ENCODE results near the gene ASB13.
"Not testable (repeated sequence)": the region's sequence is repeated elsewhere in the genome, so short reads cannot be mapped to it uniquely, and the experiment has no call there.

The ASB13 gene

DNA sequence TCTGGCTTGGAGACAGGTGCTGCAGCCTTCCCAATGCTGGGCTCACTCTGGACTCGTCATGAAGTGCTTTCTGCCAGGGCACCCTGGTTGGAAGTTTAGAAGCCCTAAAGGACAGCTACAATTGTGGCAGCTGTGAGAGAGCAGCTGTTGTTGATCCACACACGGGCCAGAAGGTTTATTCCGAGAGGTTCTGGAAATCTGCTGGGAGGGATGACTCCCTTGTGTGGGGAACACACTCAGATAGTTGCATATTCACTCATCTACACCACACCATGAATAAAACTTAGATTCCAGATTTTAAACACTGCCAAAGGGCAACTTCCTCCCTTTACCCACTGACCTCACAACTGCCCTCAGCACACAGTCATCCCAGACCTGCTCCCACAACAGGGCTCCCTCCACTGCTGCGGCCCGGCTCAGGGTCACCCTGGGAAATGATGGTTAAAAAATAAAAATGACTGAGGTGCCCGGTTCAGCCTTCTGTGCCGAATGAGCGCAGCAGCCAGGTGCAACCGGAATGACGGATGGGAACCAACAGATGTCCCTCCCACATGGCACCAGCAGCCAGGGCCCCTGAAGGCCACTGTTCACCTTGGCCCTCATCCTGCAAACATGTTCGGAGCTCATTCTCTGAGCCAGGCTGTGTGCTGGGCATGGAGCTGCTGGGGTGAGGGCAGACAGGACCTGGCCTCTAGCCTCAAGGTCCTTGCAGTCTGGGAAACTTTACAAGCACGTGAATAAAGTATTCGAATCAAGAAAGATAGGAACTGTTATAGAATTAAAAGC, 40.2 kb downstream of the ASB13 start:
- no peak for DNase-seq (ENCODE audit: low read depth in 3 of 3)

DNA sequence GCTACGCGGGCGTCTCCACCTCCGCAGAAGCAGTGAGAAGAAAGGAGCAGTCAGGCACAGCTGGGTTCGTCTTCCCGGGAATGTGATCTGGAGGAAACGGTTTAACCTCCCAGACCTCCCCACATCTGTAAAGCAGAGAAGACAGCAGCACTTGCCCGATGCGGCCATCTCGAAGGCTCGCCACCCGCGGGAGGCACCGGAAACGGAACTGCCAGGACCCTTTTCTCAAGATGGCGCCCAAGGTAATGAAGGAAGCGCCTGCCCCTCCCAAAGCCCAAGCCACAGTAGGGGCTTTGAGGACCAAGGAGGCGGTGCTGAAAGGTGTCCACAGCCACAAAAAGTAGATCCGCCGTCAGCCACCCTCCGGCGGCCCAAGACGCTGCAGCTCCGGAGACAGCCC, 41.7 kb downstream of the ASB13 start:
- DNase-seq (ENCODE audit: low read depth in 3 of 3) = no peak

DNA sequence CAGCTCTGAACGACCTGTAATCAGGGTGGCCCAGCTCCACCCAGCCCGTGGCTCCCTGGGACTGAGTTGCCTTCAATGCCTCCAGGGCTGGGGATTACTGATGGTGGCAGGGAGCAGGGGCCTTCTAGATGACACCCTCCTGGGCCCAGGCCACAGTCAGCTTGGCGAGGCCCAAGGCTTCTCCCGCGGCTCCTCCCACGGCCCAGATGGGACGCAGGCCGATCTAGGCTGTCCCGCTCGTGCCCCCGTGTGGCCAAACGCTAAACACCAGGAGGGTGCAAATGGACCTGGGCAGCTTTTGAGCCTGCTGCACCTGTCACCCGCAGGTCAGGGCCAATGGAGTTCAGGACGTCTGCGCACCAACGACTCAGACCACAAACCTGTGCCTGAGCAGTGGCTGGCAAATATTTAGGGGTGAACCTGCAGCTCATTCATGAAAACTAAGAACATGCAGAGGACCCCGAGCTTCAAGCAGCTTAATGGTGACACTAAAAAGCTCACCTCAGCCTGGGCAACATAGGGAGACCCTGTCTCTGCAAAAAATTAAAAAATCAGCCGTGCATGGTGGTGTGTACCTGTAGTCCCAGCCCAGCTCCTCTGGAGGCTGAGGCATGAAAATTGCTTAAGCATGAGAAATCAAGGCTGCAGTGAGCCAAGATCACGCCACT, 43.2 kb downstream of the ASB13 start:
- peak; percentile 58 to 77 (median 65) for DNase-seq (ENCODE audit: low read depth in 3 of 3)

DNA sequence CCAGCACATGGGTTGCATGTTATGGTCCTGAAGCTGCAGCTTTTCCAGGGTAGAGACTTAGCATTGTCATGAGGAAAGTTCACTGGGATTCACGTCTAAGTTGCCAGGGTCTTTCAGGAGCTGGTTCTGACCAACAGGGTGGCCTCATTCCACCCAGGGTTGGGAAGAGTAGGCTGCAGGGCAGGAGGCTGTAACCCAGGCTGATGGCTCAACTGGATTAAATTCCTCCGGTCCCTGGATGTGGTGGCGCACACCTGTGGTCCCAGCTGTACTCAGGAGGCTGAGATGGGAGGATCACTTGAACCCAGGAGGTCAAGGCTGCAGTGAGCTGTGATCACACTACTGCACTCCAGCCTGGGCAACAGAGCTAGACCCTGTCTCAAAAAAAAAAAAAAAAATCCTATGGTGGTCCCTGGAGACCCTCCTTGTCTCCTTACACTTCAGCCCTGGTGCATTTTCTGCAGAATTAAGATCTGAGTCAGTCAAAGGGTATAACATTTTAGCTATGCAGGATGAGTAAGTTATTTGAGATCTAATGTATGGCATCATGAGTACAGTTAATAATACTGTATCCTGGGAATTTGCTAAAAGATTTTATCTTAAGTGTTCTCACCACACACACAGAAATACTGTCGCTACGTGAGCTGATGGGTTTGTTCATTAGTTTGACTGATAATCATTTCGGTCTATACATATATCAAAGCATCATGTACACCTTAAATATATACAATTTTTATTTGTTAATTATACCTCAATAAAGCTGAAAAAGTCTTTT, 44.0 kb downstream of the ASB13 start:
- DNase-seq (ENCODE audit: low read depth in 3 of 3) = no peak

DNA sequence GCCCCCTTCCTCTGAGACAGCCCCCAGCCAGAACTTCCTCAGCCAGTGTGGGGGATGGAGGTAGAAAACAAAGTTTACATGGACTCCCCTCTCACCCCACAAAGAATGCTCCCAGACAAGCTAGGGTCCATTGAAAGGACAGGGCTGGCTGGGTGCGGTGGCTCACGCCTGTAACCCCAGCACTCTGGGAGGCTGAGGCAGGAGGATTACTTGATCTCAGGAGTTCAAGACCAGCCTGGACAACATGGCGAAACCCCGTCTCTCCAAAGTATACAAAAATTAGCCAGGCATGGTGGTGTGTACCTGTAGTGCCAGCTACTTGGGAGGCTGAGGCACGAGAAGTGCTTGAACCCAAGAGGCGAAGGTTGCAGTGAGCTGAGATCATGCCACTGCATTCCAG, 45.0 kb downstream of the ASB13 start:
- DNase-seq (ENCODE audit: low read depth in 3 of 3) = not testable (repeated sequence)

DNA sequence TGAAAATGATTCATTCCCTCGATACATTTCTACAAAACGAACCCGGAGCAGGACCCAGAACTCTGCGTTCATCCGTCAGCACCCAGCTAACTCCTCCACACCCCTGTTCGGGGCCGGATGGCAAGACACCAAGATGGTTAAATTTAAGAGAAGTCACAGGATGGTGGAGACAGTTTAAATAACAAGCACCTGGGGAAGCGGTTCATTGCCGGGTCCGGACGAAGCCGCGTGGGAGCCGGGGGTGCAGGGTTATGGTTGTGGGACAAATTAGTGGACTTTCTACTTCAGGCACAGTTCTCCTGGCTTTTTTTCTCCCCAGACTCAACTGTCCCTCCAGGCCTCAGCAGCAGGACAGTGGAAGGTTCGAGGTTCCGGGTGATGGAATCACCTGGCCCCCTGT, 45.4 kb downstream of the ASB13 start:
- no peak for DNase-seq (ENCODE audit: low read depth in 3 of 3)

DNA sequence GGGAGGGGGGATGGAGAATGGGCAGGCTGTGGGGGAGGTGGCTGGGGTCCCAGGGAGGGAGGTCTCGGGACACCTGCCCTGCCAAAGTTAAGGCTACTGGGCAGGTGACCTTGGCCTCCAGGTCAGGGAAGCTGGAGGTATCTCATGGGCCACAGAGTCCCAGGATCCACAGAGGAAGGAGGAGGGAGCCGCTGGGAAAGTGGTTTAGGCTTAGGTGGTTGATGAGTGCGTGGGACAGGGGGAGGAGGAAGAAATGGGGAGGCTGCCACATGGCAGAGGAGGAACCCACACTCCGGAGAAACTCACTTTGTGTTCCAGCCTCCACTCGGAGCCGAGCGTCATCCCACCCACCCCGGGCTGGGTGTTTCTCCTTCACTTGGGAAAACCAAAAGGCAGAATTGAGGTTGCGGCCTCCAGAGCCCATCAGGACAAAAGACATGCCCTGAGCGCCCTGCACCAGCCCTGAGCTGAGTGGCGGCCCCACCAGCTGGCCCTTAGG, 46.1 kb downstream of the ASB13 start:
- DNase-seq (ENCODE audit: low read depth in 3 of 3) = no peak

DNA sequence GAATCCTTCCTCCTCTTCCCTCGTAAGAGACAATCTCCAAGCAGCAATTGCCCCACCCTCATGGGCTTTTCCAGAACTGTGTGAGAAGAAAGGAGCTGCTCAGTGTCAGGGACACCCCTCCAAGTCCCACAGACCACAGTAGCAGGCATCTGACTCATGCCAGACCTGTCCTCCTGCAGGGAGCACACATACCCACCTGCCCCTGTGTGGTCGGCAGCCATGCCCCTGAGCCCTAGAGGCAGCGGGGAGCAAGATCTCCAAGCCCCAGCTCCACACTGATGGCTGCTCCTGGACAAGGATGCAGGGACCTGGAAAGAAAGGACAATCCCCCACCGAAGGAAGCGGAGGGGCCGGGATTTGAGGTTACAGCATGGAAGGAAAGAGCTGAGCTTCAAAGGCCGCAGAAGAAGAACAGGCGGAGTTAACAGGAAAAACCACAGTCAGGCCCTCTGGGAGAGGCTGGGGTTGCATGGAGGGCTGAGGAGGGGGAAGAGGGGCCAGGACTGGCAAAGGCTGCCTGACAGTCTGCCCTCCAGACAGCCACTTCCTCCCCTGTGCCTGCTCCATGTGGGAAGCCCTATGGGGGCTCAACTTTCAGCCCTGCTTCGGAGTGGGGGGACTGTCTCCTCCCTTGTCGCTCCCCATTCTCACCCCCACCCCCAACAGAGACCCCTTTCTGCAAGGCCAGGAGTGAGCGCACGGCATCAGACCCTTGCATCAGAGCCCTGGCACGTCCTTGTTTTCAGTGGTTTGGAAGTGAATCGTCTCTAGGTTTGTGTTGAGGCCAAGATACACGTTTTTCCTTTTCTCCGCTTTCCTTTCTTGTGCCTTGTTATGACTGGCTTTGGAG, 46.8 kb downstream of the ASB13 start:
- no peak for DNase-seq (ENCODE audit: low read depth in 3 of 3)

DNA sequence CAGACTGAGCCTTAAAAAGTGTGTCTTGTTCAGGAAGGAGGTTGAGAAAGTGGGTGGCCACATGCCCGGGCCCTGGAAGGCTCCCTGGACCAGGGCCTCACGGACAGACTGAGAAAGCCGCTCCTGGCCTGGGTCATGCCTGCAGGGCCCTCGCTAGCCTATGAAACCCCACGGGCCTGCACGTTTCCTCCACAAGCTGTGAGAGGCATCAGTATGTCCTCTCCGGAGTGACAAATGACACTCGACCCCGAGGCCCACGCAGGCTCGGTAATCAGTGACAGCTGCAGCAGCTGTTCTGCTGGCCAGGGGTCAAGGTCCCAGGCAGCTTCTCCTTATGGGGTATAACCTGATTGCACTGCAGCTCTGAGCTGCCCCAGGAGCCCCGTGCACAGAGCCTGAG, 47.6 kb downstream of the ASB13 start:
- no peak for DNase-seq (ENCODE audit: low read depth in 3 of 3)

DNA sequence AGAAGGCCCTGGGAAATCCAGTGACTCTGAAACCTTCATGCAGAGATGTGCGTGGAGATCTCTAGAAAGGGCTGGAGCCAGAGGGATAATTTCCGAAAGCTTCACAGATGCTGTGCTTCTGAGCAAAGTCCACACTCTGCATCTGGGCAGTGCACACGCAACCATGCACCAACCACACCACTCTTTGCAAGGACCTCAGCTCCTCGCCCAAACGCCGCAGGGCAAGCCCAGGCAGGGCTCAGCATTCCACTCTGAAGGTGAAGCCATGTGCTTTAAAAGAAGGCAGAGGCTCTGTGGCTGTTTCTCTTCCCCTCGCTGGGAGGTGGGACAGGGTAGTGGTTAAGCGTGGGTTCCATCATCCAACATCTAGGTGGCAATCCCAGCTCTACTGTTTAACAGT, 48.4 kb downstream of the ASB13 start:
- no peak for DNase-seq (ENCODE audit: low read depth in 3 of 3)

DNA sequence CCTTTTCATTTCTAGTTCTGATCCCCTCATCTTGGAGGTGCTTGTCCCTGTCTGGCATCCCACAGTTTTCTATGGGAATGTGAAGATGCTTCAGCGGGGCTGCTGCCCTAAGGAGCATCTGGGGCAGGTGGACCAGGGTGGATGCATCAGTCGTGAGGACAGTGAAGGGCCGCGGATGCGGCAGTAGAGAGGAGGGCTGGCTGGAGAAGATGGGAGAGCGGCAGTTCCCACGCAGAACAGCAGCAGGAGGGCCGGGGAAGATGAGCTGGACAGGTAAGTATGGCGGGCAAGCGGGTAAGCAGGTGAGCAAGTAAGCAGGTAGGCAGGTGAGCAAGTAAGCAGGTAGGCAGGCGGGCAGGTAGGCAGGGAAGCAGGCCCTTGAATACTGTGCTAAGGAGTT, 48.9 kb downstream of the ASB13 start:
- DNase-seq (ENCODE audit: low read depth in 3 of 3) = no peak

DNA sequence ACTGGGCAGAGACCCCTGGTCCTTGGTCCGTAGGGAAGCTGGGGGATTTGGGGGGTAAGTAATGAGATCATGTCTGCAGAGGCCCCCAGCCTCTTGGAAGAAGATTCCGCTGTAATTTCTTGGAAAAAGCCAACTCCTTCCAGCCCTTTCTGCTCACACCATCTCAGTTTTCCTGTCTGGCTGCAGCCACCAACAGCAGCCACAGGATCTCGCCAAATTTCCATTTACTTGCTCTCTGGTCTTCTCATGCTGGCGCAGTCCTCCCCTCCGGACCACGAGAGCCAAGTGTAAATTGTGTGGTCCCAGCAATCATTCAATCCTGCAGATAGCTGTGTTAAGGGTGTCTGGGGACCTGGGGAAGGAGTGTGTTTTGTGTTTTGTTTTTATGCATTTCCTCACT, 49.6 kb downstream of the ASB13 start:
- DNase-seq (ENCODE audit: low read depth in 3 of 3) = no peak

DNA sequence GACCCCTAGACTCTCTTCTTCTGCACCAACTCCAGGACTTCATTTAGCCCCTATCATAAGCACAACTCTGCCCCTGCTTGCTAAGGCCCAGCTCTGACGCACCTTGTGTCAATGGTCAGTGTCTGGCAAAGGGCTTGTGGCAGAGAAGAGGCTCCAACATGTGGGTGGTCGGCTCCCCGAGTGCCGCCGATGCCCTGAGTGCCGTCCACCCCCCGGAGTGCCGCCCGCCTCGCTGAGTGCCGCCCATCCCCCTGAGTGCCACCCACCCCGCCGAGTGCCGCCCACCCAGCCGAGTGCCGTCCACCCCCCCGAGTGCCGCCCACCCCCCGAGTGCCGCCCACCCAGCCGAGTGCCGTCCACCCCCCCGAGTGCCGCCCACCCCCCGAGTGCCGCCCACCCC, 50.3 kb downstream of the ASB13 start:
- no peak for DNase-seq (ENCODE audit: low read depth in 3 of 3)

DNA sequence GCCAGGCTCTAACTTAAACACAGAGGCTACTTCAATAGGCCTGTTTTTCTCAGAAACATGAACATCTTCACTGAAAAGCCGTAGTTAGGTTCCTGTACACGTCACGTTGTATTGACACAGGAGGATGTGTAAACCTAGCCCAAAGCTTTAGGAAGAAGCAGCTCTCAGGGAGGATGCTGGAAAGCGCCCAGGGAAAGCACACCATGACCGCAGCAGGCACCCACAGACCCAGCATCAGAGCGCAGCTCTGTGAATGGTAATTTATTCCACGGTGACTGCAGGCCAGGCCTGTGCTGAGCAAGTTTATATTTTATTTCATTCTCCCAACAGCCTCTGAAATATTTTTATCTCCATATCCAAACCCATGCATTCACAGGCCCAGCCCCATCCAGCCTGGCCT, 51.1 kb downstream of the ASB13 start:
- DNase-seq (ENCODE audit: low read depth in 3 of 3) = no peak

DNA sequence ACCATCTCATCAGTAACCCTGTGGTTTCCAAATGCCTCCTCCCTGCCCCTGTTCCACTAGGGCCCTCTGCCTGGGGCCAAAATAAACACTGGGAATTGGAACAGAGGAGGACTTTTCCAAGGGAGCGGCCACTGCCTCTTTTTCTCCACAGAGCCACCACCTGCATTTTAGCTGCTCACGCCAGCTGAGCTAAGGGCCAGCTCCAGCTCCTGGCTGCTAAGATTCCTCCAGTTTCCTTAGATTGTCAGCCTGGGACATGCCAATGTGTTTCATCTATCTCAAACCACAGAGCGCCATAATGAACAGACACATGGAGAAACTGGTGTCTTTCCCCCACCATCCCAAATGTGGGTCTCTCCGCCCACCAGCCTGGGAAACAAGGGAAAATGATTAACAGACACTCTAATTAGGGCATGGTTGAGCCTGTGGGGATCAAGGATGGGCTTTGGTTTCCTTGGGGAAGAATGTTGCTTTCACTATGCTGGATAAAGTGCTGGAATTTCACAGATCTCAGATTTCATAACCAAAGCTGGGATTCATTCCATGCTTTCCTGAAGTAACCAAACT, 52.2 kb downstream of the ASB13 start:
- DNase-seq (ENCODE audit: low read depth in 3 of 3) = no peak

DNA sequence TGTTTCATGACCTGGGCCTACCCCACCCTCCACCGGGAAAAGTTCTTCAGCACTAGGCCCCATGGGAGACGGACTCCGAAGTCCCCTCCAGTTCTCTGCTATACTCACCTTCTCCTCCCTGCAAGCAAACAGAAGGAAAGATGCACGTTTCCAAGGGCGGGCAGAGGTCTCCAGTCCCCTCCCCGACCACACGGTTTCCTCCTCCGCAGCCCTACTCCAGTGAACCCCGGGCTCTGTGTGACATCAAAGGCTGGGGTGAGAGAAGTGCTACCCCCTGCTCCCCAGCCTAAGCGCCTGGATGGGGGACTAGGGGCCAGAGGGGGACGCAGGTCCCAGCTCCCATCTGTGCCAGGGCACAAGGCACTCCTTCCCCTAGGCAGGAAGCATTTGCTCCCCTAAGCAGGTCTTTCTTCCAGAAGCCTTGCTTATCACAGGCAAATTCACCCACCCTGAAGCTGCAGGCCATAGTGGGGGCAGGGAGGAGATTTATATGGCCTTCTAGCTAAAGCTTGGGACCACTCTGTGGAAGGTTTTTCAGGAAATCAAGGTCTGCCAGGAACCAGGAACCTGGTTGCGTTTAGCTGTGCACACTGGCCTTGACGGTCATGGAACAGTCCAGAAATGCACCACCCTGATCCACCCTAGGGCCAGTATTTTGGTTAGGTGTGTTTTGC, 52.8 kb downstream of the ASB13 start:
- DNase-seq (ENCODE audit: low read depth in 3 of 3) = no peak

DNA sequence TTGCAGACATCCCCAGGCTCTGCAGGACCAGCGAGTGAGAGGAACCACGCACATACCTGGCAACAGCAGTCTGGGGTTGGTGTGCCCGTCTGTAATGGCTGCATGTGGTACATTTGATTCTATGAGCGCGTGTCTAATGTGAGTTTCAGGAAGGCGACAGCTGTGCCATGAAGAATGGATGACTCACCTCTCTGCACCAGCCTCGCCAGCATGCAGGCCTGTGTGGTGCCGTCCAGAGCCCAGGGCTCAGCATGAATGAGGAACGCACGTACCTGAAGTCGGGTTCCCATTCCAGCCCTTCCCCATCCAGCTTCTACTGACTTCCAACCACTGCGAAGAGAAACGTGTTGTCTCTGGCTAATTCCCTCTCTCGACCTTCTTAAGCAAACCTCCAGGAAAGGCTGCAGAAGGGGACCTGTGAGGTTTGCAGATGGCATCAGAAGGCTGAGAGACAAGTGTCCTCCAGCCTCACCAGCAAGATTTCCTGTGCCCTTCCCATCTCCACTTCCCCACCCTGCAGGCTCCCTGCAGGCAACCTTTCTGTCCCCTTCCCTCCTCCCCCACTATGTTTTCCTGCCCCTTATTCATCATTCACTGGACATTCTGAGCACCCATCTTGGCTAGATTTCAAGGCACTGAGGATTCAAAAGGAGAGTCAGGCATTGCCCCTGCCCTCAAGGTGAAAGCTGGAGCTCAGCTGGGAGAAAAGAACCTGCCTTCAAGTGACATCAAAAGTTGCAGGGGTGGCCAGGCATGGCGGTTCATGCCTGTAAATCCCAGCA, 54.3 kb downstream of the ASB13 start:
- DNase-seq (ENCODE audit: low read depth in 3 of 3) = no peak

DNA sequence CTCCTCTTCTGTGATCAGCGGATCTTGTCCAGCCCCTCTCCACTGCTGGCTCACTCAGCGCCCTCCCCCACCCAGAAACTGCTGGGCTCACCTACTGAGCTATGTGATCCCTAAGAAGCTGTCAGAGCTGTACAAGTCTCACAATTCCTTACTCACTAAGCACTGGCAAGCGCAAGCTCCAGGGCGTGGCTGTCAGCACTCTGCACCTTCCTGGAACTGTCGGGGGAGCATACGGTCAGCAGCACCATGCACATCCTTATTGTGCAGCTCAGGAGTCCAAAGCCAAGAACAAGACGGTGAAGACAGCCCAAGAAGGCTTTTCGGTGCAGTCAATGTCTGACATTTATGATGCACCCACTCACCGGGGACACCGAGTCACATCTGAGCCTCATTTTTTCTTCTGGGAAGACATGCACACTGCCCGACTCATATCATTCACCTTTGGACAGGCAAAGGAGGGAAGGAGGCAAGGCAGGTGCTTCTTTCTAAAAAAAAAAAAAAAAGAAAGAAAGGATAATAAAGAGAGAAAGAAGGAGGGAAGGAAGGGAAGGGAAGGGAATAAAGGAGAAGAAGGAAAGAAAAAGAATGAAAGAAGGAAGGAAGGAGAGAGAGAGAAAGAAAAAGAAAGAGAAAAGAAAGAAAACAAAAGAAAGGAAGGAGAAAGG, 56.3 kb downstream of the ASB13 start:
- no peak for DNase-seq (ENCODE audit: low read depth in 3 of 3)

DNA sequence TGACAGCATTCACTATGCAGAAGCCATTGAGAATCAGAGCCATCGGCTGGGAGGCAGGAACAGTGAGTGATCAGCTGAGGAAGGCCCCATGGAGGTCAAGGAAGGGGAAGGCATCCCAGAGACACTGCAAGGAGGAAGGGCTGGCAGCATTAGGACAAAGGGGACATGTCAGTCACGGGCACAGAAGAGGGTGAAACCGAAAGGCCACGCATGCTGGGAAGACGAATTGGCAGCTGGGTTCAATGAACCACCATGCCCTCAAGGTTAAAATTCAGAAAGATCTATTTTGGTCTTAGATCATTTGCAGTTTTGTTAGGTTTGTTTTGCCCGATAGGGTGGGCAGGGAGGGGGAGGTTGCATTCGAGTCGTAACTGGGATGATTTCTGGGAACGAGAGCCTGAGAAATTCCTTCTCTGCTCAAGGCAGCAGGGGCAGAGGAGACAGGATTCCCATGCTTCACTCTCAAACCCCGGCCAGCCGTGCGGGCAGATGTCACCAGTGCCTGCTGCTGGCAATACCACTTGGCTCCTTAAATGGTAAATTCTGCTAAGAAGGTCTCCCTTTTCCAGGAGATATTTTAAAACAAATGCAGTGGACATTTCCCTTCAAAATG, 57.7 kb downstream of the ASB13 start:
- no peak for DNase-seq (ENCODE audit: low read depth in 3 of 3)

All from stimulated activated CD4-positive, alpha-beta T cell treated with anti-CD3 and anti-CD28 coated beads, TNF-alpha, amount 100 ng/mL, for 4 hours (primary cell).